Effector CD8-positive, alpha-beta T cell (primary cell): ENCODE data around the gene AHRR.

ENCODE experiments used
- DNase-seq: peaks from one replicate; lab custom pipeline; 2025; lab: John Stamatoyannopoulos, UW

The AHRR gene

DNA sequence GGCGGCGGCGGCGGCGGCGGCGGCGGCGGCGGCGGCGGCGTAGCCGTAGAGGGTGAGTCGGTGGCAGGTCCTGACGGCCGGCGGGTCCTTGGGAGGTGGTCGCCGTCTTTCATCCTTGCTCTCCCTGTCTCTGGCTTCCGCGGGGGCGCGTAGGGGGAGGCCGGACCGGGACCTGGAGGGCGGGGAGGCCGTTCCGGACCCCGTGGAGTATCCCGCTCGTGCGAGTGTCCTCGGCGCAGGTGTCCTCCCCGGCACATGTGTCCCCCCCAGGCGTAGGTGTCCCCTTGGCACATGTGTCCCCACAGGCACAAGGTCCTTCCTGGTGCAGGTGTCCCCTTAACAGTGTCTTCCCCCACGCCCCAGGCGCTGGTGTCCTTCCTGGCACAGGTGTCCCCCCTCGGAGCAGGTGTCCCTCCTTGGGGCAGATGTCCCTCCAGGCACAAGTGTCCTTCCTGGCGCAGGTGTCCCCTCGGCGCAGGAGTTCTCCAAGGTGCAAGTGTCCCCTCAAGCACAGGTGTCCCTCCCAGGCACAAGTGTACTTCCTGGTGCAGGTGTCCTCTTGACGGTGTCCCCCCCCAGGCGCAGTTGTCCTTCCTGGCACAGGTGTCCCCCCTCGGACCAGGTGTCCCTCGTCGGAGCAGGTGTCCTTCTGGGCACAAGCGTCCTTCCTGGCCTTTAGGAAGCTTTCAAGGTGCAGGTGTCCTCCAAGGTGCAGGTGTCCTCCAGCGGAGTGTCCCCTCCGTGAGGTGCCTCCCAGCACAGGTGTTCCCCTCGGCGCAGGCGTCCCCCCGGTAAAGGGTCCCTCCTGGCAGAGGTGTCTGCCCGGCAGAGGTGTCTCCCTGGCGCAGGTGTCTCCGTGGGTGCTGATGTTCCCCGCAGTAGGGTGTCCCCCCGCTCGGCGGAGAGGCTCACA, 122.0 kb downstream of the AHRR start:
- no peak for DNase-seq

DNA sequence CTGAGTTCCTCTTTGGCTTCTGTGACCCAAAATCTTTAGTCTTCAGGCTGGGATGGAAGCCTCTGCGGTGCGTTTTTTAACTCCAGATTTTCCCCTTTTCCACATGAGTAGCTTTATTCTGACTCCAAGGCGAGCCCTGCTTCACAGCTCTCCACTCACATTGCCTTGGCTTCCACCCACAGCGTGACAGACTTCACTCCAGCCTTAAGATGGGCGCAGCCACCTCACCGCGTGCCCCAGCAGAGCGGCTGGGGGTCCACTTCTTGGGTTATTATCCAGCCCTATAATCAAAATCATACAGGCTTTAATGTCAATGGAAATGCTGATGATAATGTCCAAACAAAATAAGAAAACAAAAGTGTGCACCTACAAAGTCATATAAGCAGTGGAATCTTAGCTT, 122.7 kb downstream of the AHRR start:
- DNase-seq = no peak

DNA sequence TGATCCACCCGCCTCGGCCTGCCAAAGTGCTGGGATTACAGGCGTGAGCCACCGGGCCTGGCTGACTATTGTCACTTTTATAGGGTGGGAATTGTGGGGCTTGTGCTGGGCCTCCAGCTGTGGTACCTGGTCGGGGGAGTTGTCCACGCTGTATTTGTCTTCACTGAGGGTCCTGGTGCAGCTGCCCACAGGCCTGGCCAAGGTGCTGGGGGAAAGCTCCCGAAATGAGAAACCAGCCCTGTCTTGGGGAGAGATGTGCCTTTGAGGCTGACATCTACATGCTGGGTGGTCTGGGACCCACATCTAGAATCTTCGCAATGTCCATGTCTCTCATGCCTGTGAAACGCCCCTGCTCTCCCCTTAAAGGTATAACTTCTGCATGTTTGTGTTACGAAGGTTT, 124.1 kb downstream of the AHRR start:
- no peak for DNase-seq

DNA sequence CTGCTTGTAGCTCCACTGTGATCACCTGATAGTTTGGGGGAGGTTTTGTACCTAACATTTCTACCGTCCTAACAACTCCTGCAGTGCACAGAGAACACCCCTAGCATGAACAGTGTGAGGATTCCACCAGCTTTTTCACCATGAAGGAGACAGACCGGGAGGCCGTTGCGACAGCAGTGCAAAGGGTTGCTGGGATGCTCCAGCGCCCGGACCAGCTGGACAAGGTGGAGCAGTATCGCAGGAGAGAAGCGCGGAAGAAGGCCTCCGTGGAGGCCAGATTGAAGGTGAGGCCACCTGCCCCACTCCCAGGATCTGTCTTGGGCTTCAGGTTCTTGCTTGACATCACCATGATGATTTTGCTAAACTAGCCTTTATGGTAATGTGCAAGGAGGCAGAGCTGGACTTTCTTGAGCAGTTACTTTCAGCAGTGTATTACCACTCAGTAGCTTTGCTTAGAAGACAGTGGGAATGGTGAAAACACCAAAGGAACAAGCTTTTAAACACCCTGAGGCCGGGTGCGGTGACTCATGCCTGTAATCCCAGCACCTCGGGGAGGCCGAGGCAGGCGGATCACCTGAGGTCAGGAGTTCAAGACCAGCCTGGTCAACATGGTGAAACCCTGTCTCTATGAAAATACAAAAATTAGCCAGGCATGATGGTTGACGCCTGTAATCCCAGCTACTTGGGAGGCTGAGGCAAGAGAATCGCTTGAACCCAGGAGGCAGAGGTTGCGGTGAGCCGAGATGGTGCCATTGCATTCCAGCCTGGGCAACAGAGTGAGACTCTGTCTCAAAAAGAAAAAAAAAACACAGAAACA, 124.8 kb downstream of the AHRR start:
- no peak for DNase-seq

DNA sequence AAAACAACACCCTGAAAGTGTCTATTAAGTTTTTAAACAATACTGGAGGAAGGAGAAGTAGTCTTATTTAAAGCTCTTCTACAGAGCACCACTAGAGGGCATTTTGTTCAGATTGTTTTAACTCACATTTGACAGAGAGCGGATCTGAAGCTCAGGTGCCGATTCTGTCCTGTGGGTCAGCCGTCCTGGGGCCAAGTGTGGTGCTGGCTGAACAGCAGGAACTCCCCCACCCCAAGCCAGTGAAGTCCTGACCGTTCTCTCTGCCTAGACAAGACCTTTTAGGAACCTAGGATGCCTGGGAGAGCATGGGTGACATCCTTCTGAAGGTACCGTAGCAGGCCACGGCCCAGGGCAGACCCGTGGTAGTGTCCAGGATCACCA, 125.4 kb downstream of the AHRR start:
- DNase-seq = no peak

DNA sequence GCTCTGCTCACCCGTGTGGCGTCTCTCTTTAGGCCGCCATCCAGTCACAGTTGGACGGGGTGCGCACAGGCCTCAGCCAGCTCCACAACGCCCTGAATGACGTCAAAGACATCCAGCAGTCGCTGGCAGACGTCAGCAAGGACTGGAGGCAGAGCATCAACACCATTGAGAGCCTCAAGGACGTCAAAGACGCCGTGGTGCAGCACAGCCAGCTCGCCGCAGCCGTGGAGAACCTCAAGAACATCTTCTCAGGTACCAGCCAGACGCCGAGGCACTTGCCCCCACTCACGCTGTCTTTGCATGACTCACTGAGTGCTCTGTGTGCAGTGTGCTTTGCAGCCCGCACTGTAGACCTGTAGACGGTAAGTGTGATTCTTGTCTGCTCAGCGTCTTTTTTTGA, 126.0 kb downstream of the AHRR start:
- no peak for DNase-seq

DNA sequence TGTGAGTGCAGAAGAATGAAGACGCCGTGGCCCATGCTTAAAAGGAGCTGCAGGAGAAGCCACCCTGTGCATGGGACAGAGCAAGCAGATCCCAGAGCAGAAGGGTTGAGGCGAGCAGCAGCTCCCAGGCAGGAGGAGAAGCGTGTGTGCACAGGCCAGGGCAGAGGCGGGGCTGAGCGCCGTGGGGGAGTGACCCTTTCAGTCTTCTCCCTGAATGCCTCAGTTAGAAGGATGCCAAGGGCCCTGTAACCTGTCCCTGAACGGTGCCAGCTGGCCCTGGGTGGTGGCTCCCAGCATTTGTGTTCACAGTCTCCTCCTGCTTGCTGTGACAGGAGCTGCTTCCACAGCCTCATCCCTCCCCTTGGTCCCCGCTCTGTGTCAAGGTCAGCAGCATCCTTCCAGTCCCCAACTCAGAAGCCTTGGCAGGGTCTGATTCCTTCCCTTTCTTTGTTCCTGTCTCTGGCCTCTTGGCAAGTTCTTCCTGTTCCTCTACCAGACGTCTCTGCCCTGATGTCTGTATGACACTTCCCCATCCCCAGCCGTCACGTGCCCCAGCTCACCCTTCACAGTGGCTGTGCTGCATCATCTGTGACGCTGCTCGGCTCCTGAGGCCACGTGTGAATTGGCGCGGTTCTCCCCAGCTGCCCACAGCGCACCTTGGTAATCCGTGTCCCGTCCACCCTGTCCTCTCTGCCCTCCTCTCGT, 126.7 kb downstream of the AHRR start:
- no peak for DNase-seq

DNA sequence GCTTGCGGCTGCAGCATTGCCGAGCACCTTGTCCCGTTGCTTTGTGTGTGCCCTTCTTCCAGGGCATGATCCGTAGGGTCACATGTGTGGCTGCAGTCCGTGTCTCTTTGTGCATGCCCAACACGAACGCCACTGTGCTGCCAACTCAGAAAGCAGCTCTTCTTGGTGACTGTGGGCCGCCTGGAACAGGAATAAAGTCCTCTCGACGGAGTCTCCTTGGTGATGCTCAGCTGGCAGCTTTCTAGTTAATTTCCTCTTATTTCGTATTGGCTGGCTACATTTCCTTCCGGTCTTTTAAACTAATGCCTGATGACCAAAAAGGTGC, 127.2 kb downstream of the AHRR start:
- DNase-seq = no peak

DNA sequence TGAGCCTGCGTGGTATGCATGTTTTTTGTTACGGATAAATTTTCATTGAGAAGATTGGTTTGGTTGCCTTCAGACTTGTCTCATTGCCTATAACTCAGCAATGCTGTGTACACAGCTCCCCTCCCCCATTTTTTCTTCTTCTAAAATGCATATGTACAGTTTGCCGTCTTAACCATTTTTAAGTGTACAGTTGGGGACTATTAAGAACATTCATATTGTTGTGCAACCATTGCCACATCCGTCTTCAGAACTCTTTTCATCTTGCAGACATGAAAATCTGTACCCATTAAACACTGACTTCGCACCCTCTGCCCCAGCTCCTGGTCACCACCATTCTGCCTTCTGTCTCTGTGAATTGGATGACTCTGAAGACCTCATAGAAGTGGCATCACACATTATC, 127.6 kb downstream of the AHRR start:
- DNase-seq = no peak

DNA sequence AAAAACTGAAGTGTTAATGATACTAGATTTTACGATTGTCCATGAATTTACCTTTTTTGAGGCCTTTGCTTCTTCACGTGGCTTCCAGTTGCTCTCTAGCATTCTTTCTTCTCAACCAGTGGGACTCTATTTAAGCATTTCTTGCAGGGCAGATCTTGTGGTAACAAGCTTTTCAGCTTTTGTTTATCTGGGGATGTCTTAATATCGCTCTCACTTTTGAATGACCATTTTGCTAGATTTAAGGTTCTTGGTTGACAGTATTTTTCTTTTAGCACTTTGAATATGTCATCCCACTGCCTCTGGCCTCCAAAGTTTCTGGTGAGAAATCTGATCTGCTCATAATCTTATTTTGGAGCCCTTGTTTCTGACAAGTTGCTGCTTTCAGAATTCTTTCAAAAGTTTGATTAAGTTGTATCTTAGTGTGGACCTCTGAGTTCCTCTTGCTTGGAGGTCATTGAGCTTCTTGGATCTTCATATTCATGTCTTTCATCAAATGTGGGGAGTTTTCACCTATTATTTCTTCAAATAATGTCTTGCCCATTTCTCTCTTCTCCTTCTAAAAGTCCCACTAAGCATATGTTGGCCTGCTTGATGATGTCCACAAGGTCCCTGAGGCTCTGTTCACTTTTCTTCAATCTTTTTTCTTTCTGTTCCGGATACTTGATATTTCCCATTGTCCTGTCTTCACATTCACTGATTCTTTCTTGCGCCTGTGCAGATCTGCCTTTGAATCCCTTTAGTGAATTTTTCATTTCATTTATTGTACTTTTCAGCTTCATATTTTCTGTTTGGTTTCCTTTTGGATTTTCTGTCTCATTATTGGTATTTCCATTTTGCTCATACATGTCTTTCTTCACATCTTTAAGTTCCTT, 130.3 kb downstream of the AHRR start:
- DNase-seq = no peak

DNA sequence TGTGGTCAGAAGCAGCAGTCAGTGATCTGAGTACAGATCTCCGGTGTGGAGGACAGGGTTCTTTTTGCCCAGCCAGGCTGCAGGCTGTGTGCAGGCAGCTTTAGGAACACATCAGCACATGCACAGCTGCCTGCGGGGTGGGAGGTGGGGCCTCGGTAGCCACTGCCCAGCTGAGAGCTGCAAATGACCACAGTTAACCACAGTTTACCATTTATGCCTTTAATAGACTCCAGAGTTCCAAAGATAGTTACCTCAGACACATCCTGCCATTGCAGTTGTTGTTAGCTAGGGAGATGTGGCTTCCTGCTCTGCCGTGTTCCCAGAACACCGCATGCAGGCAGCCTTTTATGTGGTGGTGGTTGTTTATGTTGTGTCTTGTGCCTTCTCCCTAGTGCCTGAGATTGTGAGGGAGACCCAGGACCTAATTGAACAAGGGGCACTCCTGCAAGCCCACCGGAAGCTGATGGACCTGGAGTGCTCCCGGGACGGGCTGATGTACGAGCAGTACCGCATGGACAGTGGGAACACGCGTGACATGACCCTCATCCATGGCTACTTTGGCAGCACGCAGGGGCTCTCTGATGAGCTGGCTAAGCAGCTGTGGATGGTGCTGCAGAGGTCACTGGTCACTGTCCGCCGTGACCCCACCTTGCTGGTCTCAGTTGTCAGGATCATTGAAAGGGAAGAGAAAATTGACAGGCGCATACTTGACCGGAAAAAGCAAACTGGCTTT, 131.6 kb downstream of the AHRR start:
- no peak for DNase-seq

DNA sequence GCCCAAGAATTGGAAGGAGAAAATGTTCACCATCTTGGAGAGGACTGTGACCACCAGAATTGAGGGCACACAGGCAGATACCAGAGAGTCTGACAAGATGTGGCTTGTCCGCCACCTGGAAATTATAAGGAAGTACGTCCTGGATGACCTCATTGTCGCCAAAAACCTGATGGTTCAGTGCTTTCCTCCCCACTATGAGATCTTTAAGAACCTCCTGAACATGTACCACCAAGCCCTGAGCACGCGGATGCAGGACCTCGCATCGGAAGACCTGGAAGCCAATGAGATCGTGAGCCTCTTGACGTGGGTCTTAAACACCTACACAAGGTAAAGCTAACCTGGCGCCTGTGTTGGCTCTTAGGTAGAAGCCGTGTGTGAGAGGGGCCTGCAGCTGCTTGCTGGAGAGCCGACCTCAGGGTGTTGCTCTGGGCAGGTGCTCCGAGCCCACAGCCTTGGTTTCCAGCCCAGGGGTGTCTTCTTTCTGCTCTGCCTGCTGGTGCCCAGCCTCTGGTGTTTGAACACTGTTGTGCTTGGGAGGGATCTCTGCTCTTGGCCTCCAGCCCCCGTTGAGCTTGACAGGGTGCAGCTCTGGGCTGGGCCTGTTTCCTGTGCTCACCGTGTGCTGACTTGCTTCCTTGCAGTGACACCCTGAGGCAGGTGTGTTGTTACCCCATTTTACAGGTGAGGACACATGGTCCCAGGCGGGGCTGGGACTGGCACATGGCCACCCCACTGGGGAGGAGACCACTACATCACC, 132.4 kb downstream of the AHRR start:
- no peak for DNase-seq

DNA sequence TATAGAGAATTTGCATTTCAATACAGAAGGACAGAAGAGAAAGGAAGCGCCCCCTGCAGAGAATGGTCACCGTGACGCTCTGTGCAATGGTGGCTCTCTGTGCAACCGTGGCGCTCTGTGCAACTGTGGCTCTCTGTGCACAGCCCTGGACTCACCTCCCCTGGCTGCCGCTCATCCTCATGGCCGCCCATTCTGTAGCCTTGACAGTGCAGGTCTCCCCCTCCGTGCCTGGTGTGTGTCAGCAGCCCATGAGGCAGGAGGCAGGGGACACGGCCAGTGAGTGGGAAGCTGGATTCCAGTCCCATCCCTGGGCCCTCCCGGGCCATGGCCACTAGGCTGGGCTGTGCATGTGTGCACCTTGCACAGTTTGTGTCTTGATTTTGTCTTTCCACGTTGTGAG, 133.4 kb downstream of the AHRR start:
- no peak for DNase-seq

DNA sequence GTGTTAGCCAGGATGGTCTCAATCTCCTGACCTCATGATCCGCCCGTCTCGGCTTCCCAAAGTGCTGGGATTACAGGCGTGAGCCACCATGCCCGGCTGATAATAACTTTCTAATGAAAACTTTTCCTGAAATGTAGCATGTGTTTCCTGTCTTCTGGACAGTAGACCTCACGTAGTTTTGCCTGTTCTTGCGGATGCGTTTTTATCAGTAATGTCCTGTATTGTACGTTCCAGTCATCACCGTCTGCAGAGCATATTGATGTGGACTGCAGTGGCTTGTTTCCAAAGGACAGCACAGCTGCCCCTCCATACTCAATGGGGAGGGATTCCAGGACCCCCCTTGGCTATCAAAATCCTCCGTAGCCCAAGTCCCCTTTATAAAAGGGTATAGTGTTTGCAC, 134.3 kb downstream of the AHRR start:
- DNase-seq = no peak

DNA sequence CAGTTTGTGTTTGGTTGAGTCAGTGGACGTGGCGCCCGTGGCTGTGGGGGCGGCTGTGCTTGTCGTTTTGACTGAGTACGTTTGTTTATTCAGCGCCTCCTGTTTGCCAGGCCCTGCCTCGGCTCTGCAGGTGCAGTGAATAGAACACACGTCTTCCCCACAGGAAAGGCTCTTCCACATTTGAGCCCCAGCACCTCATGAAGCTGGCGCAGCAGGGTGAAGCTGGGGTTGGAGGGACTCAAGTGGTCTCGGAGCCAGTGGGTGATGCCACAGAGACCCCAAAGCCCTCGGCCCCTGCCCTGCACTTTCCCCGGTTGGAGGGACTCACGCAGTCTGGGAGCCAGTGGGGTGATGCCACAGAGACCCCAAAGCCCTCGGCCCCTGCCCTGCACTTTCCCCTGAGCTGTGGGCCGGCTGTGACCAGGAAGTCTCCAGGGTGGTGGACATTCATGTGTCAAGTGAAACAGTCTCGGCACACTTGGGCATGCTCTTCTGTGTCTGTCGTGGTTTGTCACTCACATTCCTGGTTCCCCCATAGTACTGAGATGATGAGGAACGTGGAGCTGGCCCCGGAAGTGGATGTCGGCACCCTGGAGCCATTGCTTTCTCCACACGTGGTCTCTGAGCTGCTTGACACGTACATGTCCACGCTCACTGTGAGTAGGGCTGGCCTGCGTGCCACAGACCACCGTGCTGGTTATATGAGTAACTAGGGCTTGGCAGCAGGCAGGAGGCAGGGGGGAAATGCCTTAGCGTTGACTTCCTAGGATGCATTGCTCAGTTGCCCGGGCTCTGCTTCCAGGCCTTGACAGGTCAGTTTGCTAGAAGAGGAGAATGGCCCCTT, 135.1 kb downstream of the AHRR start:
- no peak for DNase-seq

DNA sequence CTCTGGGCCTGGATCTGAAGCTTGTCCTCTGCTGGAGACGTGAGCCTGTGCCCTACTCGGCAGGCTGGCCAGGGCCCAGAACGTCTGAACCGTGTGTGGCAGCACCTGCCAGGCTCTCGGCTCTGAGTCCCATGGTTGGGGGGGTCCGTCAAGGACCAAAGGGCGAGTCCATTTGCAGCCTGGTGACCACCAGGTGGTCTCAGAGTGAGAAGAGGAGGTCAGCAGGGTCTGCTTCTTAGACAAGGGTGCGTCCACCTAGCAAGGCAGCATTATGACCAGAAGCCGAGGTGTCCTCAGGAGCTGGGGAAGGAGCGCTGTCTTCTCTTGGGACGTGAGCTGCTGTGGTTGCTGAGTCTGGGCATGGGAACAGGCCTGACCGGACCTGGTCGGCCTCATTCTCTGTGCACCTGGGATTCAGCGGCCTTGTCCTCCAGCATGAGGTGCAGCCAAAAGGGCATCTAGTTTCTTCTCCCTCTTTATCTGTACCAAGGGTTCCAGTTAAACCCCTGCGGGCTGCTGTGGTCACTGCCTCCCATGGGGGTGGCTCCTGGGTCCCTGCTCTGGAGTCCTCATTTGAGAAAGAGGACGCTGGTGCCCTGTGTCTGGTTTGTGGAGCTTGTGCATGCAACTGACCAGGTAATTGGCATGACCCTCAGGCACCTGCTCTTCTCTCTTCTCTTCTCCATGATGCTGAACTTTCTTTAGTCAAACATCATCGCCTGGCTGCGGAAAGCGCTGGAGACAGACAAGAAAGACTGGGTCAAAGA, 135.9 kb downstream of the AHRR start:
- no peak for DNase-seq

DNA sequence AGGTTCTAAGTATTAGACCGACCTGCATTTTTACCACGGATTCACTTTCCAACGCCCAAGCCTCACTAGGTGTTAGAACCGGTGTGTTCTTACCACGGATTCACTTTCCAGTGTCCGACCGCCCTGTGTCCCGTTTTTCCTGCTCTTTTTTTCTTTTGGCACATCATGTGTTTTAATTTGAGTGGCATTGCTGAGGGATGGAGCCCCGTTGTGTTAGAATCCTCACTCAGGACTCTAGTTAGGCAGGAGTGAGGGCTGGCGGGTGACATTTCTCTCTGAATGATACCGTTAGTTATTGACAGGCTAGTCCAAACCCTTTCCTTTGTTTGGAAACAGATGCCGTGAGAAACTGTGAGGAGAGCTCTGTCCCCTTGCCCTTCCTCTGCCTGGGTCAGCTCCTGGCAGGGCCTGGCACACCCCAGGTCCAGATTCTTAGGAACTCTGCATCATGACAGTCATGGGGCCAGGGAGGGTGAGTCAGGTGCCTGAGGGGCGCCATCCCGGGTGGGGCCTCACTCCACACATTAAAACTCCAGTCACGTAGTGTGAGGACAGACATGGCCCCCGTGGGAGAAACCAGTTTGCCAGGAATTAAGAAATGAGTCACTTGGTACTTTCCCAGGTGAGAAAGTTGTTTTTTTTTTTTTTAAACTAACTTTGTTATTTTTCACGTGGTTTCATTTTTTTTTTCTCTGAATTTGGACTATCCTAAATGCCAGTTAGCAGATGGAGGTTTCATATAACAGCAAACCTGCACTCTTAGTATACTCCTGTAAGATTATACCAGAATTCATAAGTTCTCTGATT, 137.2 kb downstream of the AHRR start:
- no peak for DNase-seq
